ENCODE results near the gene POU3F2.
A peak's percentile ranks its signal among the peaks of the same experiment; 100 is the strongest.

Gene POU3F2

GRCh38 chr6:98834060-98835031 lies at the start of gene POU3F2:
Gene POU3F2 (plus strand): TSS chr6:98834574. CDS start chr6:98834874, 300 bp downstream.
- peak; percentile 60 for DNase-seq

- DNase-seq, result no peak
Measured at GRCh38 chr6:98787435-98787834, 46.9 kb upstream of the POU3F2 start.

GRCh38 chr6:98787961-98788360 lies 46.4 kb upstream of the POU3F2 start:
- no peak for DNase-seq

- DNase-seq, result no peak
Measured at GRCh38 chr6:98794307-98794842, 40.0 kb upstream of the POU3F2 start.

GRCh38 chr6:98797217-98797994 lies 37.0 kb upstream of the POU3F2 start:
- no peak for DNase-seq

- no peak for DNase-seq
Measured at GRCh38 chr6:98800866-98801265, 33.5 kb upstream of the POU3F2 start.

- no peak for DNase-seq
Measured at GRCh38 chr6:98808541-98809210, 25.7 kb upstream of the POU3F2 start.

- DNase-seq, result no peak
Measured at GRCh38 chr6:98812220-98812619, 22.2 kb upstream of the POU3F2 start.

- no peak for DNase-seq
Measured at GRCh38 chr6:98816799-98817198, 17.6 kb upstream of the POU3F2 start.

GRCh38 chr6:98821756-98822405 lies 12.5 kb upstream of the POU3F2 start:
- DNase-seq, result no peak

- no peak for DNase-seq
Measured at GRCh38 chr6:98823428-98824161, 10.8 kb upstream of the POU3F2 start.

GRCh38 chr6:98824162-98824901 lies 10.0 kb upstream of the POU3F2 start:
- no peak for DNase-seq

- DNase-seq, result no peak
Measured at GRCh38 chr6:98824902-98825599, 9.3 kb upstream of the POU3F2 start.

- no peak for DNase-seq
Measured at GRCh38 chr6:98825600-98826230, 8.7 kb upstream of the POU3F2 start.

- no peak for DNase-seq
Measured at GRCh38 chr6:98827295-98828159, 6.8 kb upstream of the POU3F2 start.

- no peak for DNase-seq
Measured at GRCh38 chr6:98828211-98828788, 6.1 kb upstream of the POU3F2 start.

GRCh38 chr6:98828941-98829411 lies 5.4 kb upstream of the POU3F2 start:
- no peak for DNase-seq

- DNase-seq, result no peak
Measured at GRCh38 chr6:98830146-98830545, 4.2 kb upstream of the POU3F2 start.
